OCI-LY3 (cell line): ENCODE measurements around the gene BHLHE40.

Experiments used
- H2AFZ ChIP-seq: fragments of 200-600, 300-600 bp; shearing (Covaris generic); 2 replicates; pipeline ENCODE4 v1.6.0; 2014; ENCODE audit warnings: antibody characterized with exemption, low read depth, low read length
- H3K27ac ChIP-seq: fragments of 200-600, 300-600 bp; sonication (generic); 2 replicates; pipeline ENCODE4 v1.5.1; 2014; ENCODE audit warnings: mild to moderate bottlenecking, low read length, moderate library complexity, mixed read lengths
- H3K27me3 ChIP-seq: fragments of 200-600, 300-600 bp; sonication (generic); 2 replicates; pipeline ENCODE4 v1.6.1; 2014; ENCODE audit warnings: low read depth, low read length, mixed read lengths
- H3K36me3 ChIP-seq: fragments of 200-600, 300-600 bp; sonication (generic); replicated peaks from 2 replicates; pipeline ENCODE3; 2014; ENCODE audit warnings: low read depth, low read length, mixed read lengths
- H3K4me1 ChIP-seq: fragments of 300-600, 200-600 bp; sonication (generic); 2 replicates; pipeline ENCODE4 v1.6.1; 2014; ENCODE audit warnings: low read length, mixed read lengths
- H3K4me2 ChIP-seq: fragments of 200-600, 300-600 bp; sonication (generic); 2 replicates; pipeline ENCODE4 v1.6.1; 2014; ENCODE audit warnings: low read length, mixed read lengths
- H3K4me3 ChIP-seq: fragments of 300-600, 200-600 bp; sonication (generic); 2 replicates; pipeline ENCODE4 v1.5.1; 2014; ENCODE audit warnings: antibody characterized with exemption, mild to moderate bottlenecking, low read length, moderate library complexity
- H3K79me2 ChIP-seq: fragments of 300-600, 200-600 bp; shearing (Covaris generic); 2 replicates; pipeline ENCODE4 v1.6.1; 2014; ENCODE audit warnings: mild to moderate bottlenecking, low read length, mixed read lengths
- H3K9ac ChIP-seq: fragments of 300-600, 200-600 bp; shearing (Covaris generic); 2 replicates; pipeline ENCODE4 v1.6.0; 2014; ENCODE audit warnings: mild to moderate bottlenecking, low read length, moderate library complexity
- H3K9me3 ChIP-seq: fragments of 200-600, 300-600 bp; shearing (Covaris generic); 2 replicates; pipeline ENCODE4 v1.6.1; 2014; ENCODE audit warnings: low read length, mixed read lengths; ENCODE audit not compliant: insufficient read depth
- H4K20me1 ChIP-seq: fragments of 200-600, 300-600 bp; sonication (generic); 2 replicates; pipeline ENCODE4 v1.6.1; 2016; ENCODE audit warnings: low read length, mixed read lengths; ENCODE audit not compliant: insufficient read depth
- EZH2phosphoT487 ChIP-seq: fragments of 200-600 bp; shearing (Covaris generic); IDR thresholded peaks from 2 replicates; pipeline ENCODE4 v1.6.1; 2018; ENCODE audit warnings: antibody characterized with exemption, mixed run types, low read depth
- TF ChIP-seq, protein P1 (sequence below): fragments of 200-600, 300-600 bp; sonication (generic); IDR thresholded peaks from 2 replicates; pipeline ENCODE4 v1.5.1; 2014; ENCODE audit warnings: antibody characterized with exemption, low read length, low read depth

The BHLHE40 gene

DNA sequence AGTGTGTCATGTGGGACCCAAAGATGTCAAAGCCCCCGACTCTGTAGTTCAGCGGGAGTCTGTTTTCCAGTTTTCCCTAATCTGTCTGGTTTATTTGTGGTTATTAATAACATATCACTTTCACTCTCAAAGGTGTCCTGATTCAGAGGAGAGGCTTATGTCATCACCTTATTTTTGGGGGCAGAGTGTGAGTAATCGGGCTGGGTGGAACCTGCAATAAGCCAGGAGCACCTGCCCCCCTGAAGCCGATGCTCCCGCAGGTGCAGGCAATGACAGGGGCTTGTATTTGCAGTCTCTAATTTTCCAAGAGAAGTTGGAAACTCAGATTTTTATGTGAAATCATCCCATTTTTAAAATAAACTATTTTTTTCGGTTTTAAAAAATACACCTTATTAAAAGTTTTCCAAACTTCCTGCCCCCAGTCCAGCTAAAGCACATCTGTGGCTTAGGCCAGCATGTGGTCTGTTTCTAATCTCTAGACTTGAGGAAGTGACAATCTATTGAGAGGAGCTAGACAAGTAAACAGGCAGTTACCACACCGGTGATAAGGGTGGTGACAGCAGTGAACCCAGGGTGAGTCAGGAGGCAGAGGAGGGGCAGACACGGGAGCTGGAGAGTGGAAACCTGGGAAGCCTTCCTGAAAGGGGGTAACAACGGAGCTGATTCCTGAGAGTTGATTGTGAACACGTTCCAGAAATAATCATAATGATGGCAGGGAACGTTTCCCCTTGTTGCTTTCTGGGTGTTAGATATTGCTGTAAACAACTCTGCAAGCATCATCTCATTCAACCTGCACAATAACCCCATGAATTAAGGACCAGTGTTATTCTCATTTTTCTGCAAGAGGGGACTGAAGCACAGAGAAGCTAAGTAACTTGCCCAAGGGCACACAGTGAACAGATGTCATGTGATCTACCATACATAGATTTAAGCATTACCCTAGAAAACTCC lies 37.2 kb downstream of the BHLHE40 start:
- H3K79me2 ChIP-seq: no peaks in the 10 kb centered on the region
- H3K9me3 ChIP-seq: no peaks in the 10 kb centered on the region
- no peak overlapping the region for H2AFZ ChIP-seq
- H3K4me1 ChIP-seq: peaks cover 41% of the 10 kb centered on the region
- peak overlapping the region; percentile 21; the same call in 1 of the 2 replicates for H3K4me3 ChIP-seq
- H3K4me2 ChIP-seq: peak overlapping the region; percentile 53
- peaks cover 35% of the 10 kb centered on the region for H3K27me3 ChIP-seq
- H3K36me3 ChIP-seq: no peaks in the 10 kb centered on the region
- no peaks in the 10 kb centered on the region for H4K20me1 ChIP-seq
- no peak overlapping the region for H3K9ac ChIP-seq
- TF ChIP-seq EZH2phosphoT487: no peak
- TF ChIP-seq, protein P1, sequence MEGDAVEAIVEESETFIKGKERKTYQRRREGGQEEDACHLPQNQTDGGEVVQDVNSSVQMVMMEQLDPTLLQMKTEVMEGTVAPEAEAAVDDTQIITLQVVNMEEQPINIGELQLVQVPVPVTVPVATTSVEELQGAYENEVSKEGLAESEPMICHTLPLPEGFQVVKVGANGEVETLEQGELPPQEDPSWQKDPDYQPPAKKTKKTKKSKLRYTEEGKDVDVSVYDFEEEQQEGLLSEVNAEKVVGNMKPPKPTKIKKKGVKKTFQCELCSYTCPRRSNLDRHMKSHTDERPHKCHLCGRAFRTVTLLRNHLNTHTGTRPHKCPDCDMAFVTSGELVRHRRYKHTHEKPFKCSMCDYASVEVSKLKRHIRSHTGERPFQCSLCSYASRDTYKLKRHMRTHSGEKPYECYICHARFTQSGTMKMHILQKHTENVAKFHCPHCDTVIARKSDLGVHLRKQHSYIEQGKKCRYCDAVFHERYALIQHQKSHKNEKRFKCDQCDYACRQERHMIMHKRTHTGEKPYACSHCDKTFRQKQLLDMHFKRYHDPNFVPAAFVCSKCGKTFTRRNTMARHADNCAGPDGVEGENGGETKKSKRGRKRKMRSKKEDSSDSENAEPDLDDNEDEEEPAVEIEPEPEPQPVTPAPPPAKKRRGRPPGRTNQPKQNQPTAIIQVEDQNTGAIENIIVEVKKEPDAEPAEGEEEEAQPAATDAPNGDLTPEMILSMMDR: no peak
- no peak overlapping the region for H3K27ac ChIP-seq

DNA sequence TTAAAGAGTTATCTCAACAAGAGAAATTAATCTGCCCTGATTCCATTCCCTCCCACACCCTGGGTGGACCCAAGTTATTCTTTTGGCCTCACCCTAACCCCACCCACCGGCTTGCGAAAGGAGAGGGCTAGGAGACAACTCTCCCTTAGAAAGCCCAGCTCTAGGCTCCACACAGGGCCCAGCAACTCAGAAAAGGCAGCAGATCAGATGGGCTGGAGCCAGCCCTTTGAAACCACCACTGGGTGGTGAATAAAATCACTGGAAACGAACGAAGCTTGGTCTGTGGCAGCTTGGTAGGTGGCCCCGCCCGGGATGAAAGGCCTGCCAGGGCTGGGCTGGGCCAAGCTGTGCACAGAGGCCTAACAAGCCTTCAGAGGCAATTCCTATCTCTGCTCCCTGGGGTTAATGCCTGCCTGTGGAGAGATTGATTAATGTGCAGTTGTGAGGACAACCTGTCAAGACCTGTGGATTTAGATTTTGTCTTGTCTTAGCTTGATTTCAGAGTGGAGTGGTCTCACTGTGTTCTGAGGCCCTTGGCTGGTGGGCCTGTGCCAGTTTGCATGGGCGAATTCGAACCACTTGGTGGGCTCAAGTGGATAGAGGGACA lies 38.8 kb downstream of the BHLHE40 start:
- no peak overlapping the region for H3K4me2 ChIP-seq
- H2AFZ ChIP-seq: no peak overlapping the region
- TF ChIP-seq, protein P1: no peak
- TF ChIP-seq EZH2phosphoT487: no peak

DNA sequence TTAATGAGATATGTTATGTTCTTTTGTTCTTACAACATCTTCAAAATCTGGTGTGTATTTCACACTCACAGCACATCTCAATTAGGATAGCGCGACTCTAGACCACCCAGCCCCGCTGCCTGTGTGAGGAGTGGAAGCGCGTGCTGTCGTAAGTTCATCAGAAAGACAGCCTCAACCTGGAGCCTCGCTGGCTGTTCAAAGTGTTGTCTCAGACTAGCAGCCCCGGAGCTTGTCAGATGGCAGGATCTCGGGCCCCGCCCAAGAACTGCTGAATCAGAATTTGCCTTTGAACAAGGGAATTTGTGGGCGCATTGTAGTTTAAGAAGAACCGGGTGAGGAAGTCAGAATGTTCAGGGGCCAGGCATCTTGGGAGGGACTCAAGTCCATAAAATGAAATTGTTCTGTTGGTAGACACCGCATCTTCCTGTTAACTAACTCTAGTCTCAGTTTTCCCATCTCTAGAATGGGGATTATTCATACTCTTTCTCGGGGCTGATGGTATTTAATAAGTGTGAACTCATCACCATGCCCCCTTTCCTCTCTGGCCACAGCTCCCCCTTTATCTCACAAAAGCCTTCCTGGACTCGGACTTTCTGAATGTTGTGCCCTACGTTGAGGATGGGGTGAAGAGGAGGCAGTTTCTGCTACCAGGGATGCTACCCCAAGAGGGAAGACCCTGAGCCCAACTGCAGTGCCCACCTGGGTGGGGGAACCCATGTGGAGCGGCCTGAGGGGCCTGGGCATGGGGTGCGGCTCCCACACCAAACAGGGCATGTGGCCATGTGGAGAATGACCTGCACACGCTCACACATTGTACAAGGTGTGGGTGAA lies 40.4 kb downstream of the BHLHE40 start:
- Histone ChIP-seq H3K9me3 (no peaks in the 10 kb centered on the region), H3K36me3 (no peaks in the 10 kb centered on the region), H3K4me2 (no peak overlapping the region), H3K9ac (no peak overlapping the region), H3K4me1 (peaks cover 35% of the 10 kb centered on the region), H3K4me3 (no peak overlapping the region), H3K27ac (no peak overlapping the region), H3K79me2 (no peaks in the 10 kb centered on the region), H4K20me1 (no peaks in the 10 kb centered on the region), H3K27me3 (peaks cover 49% of the 10 kb centered on the region), H2AFZ (no peak overlapping the region)
- no peak for TF ChIP-seq EZH2phosphoT487
- TF ChIP-seq, protein P1: no peak

More for the DNA sequence above, 38.8 kb downstream of the BHLHE40 start:
- no peaks in the 10 kb centered on the region for H4K20me1 ChIP-seq
- no peak overlapping the region for H3K27ac ChIP-seq
- no peaks in the 10 kb centered on the region for H3K36me3 ChIP-seq
- H3K9ac ChIP-seq: no peak overlapping the region
- H3K9me3 ChIP-seq: no peaks in the 10 kb centered on the region
- H3K79me2 ChIP-seq: no peaks in the 10 kb centered on the region
- no peak overlapping the region for H3K4me3 ChIP-seq
- peaks cover 41% of the 10 kb centered on the region for H3K27me3 ChIP-seq
- H3K4me1 ChIP-seq: peaks cover 41% of the 10 kb centered on the region
